SK-N-SH (cell line): ENCODE data around the gene CELF5. TPM values are rescaled to one million over a fixed set of nuclear protein-coding genes. Genes with fewer than 3 reads are reported as not detected.

Source experiments
- CTCF ChIA-PET: fragments of 300-600, 350-600 bp; formaldehyde crosslinking; extraction: SDS; loops from one replicate; lab custom pipeline; 2021; lab: Yijun Ruan, JAX
- POLR2A ChIA-PET: fragments of 350-600 bp; sonication (Branson Sonifier 250); formaldehyde crosslinking; extraction: SDS; loops from one replicate; lab custom pipeline; 2020; ENCODE audit warnings: antibody characterized with exemption, inconsistent platforms; lab: Yijun Ruan, JAX
- DNase-seq: peaks from one replicate; pipeline ENCODE4 v3.0.0; 2012
- H2AFZ ChIP-seq: fragments of 200-600 bp; sonication (generic); 2 replicates; pipeline ENCODE4 v1.8.1; 2016; ENCODE audit warnings: antibody characterized with exemption, mild to moderate bottlenecking, low read depth
- H3F3A ChIP-seq: fragments of 200-600 bp; sonication (generic); replicated peaks from 2 replicates; pipeline ENCODE3; 2016; ENCODE audit warnings: antibody characterized with exemption, mild to moderate bottlenecking; ENCODE audit not compliant: insufficient read depth
- H3K27ac ChIP-seq, 2 experiments: fragments of 200-500 bp in 1 of 2; fragments of 200-600 bp in 1 of 2; sonication (Bioruptor generic) in 1 of 2; sonication (generic), shearing (Covaris generic) in 1 of 2; 2 replicates each; pipeline versions ENCODE4 v1.5.1 to v1.6.1; 2014 to 2016; ENCODE audit warnings: low read depth in 2 of 2, inconsistent platforms in 1 of 2, low read length in 1 of 2, mild to moderate bottlenecking in 1 of 2, mixed read lengths in 1 of 2
- H3K27me3 ChIP-seq: fragments of 200-600 bp; sonication (generic), shearing (Covaris generic); 2 replicates; pipeline ENCODE4 v1.6.1; 2016; ENCODE audit warnings: mixed run types; ENCODE audit not compliant: insufficient read depth
- H3K36me3 ChIP-seq, 2 experiments: fragments of 200-500 bp in 1 of 2; fragments of 200-600 bp in 1 of 2; sonication (Bioruptor generic) in 1 of 2; sonication (generic) in 1 of 2; replicated peaks in 1 of 2; 2 replicates each; pipeline versions ENCODE3 to v1.5.1; 2014 to 2016; ENCODE audit warnings: low read length in 1 of 2, mild to moderate bottlenecking in 1 of 2; ENCODE audit not compliant: insufficient read depth in 2 of 2, control insufficient read depth in 1 of 2
- H3K4me1 ChIP-seq, 2 experiments: fragments of 200-500 bp in 1 of 2; fragments of 200-600 bp in 1 of 2; sonication (Bioruptor generic) in 1 of 2; sonication (generic), shearing (Covaris generic) in 1 of 2; 2 replicates each; pipeline versions ENCODE4 v1.5.1 to v1.6.1; 2014 to 2016; ENCODE audit warnings: low read depth in 1 of 2, low read length in 1 of 2, mixed run types in 1 of 2; ENCODE audit not compliant: insufficient read depth in 2 of 2, control insufficient read depth in 1 of 2
- H3K4me2 ChIP-seq: fragments of 200-600 bp; sonication (generic), shearing (Covaris generic); 2 replicates; pipeline ENCODE4 v1.6.1; 2017; ENCODE audit warnings: mixed run types
- H3K4me3 ChIP-seq, 2 experiments: fragments of 200-500 bp in 1 of 2; fragments of 200-600 bp in 1 of 2; sonication (Bioruptor generic) in 1 of 2; sonication (generic), shearing (Covaris generic) in 1 of 2; 2 replicates each; pipeline versions ENCODE4 v1.5.1 to v1.8.1; 2014 to 2016; ENCODE audit warnings: low read depth in 2 of 2, inconsistent platforms in 1 of 2, low read length in 1 of 2, mild to moderate bottlenecking in 1 of 2, mixed read lengths in 1 of 2, moderate library complexity in 1 of 2
- H3K79me2 ChIP-seq: fragments of 200-600 bp; sonication (generic); 2 replicates; pipeline ENCODE4 v1.8.1; 2017; ENCODE audit warnings: mild to moderate bottlenecking; ENCODE audit not compliant: insufficient read depth
- H3K9ac ChIP-seq: fragments of 200-600 bp; sonication (generic); 2 replicates; pipeline ENCODE4 v1.6.1; 2017; ENCODE audit warnings: mixed run types
- H3K9me2 ChIP-seq: fragments of 200-600 bp; sonication (generic); 2 replicates; pipeline ENCODE4 v1.6.1; 2017; ENCODE audit warnings: mixed run types
- H3K9me3 ChIP-seq: fragments of 200-600 bp; sonication (generic); 2 replicates; pipeline ENCODE4 v1.6.1; 2017; ENCODE audit warnings: mixed run types, mild to moderate bottlenecking, moderate library complexity
- H4K20me1 ChIP-seq: fragments of 200-600 bp; sonication (generic); 2 replicates; pipeline ENCODE4 v1.6.1; 2017; ENCODE audit warnings: mild to moderate bottlenecking, mixed run types; ENCODE audit not compliant: insufficient read depth
- CTCF ChIP-seq: fragments of 200-600 bp; sonication (generic); IDR thresholded peaks from 2 replicates; pipeline ENCODE4 v1.6.1; 2017; ENCODE audit warnings: antibody characterized with exemption, mild to moderate bottlenecking, moderate library complexity
- ELF1 ChIP-seq: IDR thresholded peaks from 2 replicates; pipeline ENCODE4 v1.4.0; 2012
- FOSL2 ChIP-seq: IDR thresholded peaks from 2 replicates; pipeline ENCODE4 v1.4.0; 2012; ENCODE audit warnings: low read depth, mild to moderate bottlenecking, moderate library complexity, borderline replicate concordance
- FOXJ3 ChIP-seq: sonication (generic); formaldehyde crosslinking; IDR thresholded peaks from 2 replicates; pipeline ENCODE4 v1.5.1; 2020; ENCODE audit warnings: mild to moderate bottlenecking, missing genetic modification reagents
- FOXM1 ChIP-seq: IDR thresholded peaks from 2 replicates; pipeline ENCODE4 v1.4.0; 2012; ENCODE audit warnings: low read depth, mild to moderate bottlenecking
- GATA2 ChIP-seq: sonication (generic); formaldehyde crosslinking; IDR thresholded peaks from 2 replicates; pipeline ENCODE4 v1.5.0; 2020; ENCODE audit warnings: mild to moderate bottlenecking, missing genetic modification reagents
- JUND ChIP-seq: IDR thresholded peaks from 2 replicates; pipeline ENCODE4 v1.4.0; 2012
- MXI1 ChIP-seq: IDR thresholded peaks from 2 replicates; pipeline ENCODE4 v1.6.1; 2012; ENCODE audit warnings: mild to moderate bottlenecking, low read depth, low read length, improper control_type of control experiment
- NFIC ChIP-seq: IDR thresholded peaks from 2 replicates; pipeline ENCODE4 v1.4.0; 2012; ENCODE audit warnings: borderline replicate concordance
- PBX3 ChIP-seq: IDR thresholded peaks from 2 replicates; pipeline ENCODE4; 2012
- RCOR1 ChIP-seq: fragments of 150-350 bp; IDR thresholded peaks from 2 replicates; pipeline ENCODE4 v1.6.1; 2017; ENCODE audit warnings: antibody characterized with exemption, low read length
- RFX5 ChIP-seq: IDR thresholded peaks from 2 replicates; pipeline ENCODE4 v1.6.1; 2012; ENCODE audit warnings: mild to moderate bottlenecking, improper control_type of control experiment, low read length
- RXRA ChIP-seq: IDR thresholded peaks from 2 replicates; pipeline ENCODE4 v1.4.0; 2012; ENCODE audit warnings: low read depth, mild to moderate bottlenecking, borderline replicate concordance
- SIN3A ChIP-seq: IDR thresholded peaks from 2 replicates; pipeline ENCODE4 v1.6.1; 2012; ENCODE audit warnings: low read depth, mild to moderate bottlenecking, low read length, moderate library complexity, borderline replicate concordance
- TEAD4 ChIP-seq: IDR thresholded peaks from 2 replicates; pipeline ENCODE4 v1.4.0; 2012; ENCODE audit warnings: mild to moderate bottlenecking, borderline replicate concordance; ENCODE audit not compliant: insufficient read depth
- USF1 ChIP-seq: IDR thresholded peaks from 2 replicates; pipeline ENCODE4 v1.4.0; 2012; ENCODE audit warnings: low read depth, borderline replicate concordance
- USF2 ChIP-seq: fragments of 150-350 bp; IDR thresholded peaks from 2 replicates; pipeline ENCODE4 v1.6.1; 2017; ENCODE audit warnings: antibody characterized with exemption, low read length, low read depth, borderline replicate concordance
- WGBS: methylation state at CpG from one replicate; pipeline ENCODE4 v1.1.6; 2017; ENCODE audit warnings: low lambda C conversion rate; 5-methylcytosine and 5-hydroxymethylcytosine counted together
- polyA plus RNA-seq, 3 experiments: library from polyadenylated mRNA; depleted of rRNA; stranded (reverse); fragments of >200 nt; gene quantifications; 2 replicates each; pipeline ENCODE4 v1.2.3, GENCODE V29; 2012

The CELF5 gene
- polyA plus RNA-seq, 1 of the 3 experiments (the other 2 are of a cell fraction): 0.33 TPM

GRCh38 chr19:3336351-3336679 lies 111.9 kb downstream of the CELF5 start:
- H3K9ac ChIP-seq: no peak overlapping the region
- H3K27ac ChIP-seq: peak overlapping the region; percentile 40 to 83; a peak in 3 of 4 replicates
- H3K4me3 ChIP-seq: no peak overlapping the region
- 0 out of 2 replicates have a peak overlapping the region, but pooled peaks have one; percentile 42 for H3K4me2 ChIP-seq
- no peaks in the 10 kb centered on the region for H3K36me3 ChIP-seq
- H3K79me2 ChIP-seq: no peaks in the 10 kb centered on the region
- H2AFZ ChIP-seq: peak overlapping the region; percentile 69; the same call in 1 of the 2 replicates
- CTCF ChIA-PET: interaction anchor here (0.6 to 2.7 kb wide), 8 partner anchors 9 to 148 kb away, joined by 3 to 15 read pairs (median 4); no protein-coding TSS in a partner anchor
- 70% methylated on average over 5 of the region's 5 CpGs for WGBS
- TF ChIP-seq CTCF (no peak), RXRA (no peak), NFIC (no peak), FOXJ3 (CRISPR knock-in tag) (no peak), RCOR1 (no peak), GATA2 (no peak), ELF1 (no peak), FOXM1 (no peak), JUND (no peak), TEAD4 (no peak), FOSL2 (no peak), PBX3 (no peak), SIN3A (no peak), RFX5 (no peak), USF2 (no peak), USF1 (no peak), MXI1 (no peak)
- TF ChIP-seq, all 33 proteins: peak for 0
- Histone ChIP-seq H3K9me2 (no peaks in the 10 kb centered on the region), H4K20me1 (no peaks in the 10 kb centered on the region), H3K9me3 (no peaks in the 10 kb centered on the region), H3K4me1 (peaks cover 7 to 23% of the 10 kb centered on the region in 2 experiments; a peak in 3 of 4 replicates), H3F3A (no peaks in the 10 kb centered on the region), H3K27me3 (no peaks in the 10 kb centered on the region)
- POLR2A ChIA-PET: interaction anchor here (0.9 to 1.1 kb wide), 3 partner anchors 51 to 105 kb away, joined by 3 to 4 read pairs (median 3); no protein-coding TSS in a partner anchor
- no peak for DNase-seq
